ENCODE data around the gene RAD51. TPM values are rescaled to one million over a fixed set of nuclear protein-coding genes. Genes with fewer than 3 reads are reported as not detected.
A peak's percentile ranks its signal among the peaks of the same experiment; 100 is the strongest.

The RAD51 gene
- total RNA-seq, 4 donors from 2014 or later = 0.64 to 2.2 (median 1.1) TPM

DNA sequence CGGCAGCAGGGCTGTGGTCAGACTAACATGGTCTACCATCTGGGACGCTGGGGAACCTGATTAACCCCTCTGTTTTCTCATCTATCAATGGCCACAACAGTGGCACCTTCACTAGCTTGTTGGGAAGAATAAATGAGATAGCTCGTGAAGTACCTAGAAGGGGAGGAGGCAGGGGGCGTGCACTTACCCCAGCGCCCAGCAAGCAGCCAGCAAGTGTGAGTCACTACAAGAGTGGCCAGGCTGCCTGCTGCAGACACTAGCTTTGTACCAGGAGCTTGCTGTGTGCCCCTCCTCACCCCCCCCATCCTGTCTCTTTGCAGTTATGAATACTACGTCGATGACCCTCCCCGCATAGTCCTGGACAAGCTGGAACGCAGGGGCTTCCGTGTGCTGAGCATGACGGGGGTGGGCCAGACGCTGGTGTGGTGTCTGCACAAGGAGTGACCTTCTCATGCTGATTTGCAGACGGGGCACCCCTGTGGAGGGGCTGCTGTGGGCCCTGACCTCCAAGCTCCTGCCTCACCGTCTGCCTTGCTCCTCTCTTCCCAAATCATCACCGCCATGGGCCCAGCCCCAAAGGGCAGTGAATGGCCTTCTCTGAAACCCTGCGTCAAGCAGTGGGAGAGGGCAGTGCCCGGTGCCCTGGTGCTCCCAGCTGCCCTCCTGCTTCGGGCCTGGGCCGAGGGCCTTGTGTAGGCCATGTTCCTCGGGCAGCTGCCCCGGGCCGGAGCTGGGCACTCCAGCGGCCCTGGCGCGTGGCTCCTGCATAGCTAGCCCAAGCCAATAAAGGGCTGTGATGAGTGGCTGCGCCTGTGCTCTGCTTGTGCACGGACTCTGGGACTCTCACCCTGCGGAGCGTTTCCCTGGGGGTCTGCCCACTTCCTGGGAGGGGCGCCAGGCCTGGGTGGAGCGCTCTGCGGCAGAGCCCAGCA is 72.2 kb downstream of the RAD51 start:
- H3K4me1 ChIP-seq = peaks cover 91% of the 10 kb centered on the region
- H3K27me3 ChIP-seq = no peaks in the 10 kb centered on the region
- H3K27ac ChIP-seq = peak overlapping the region; percentile 77
- no peak for TF ChIP-seq POLR2A (IDR thresholded peaks at IDR 0.05)
- no peak for TF ChIP-seq EP300 (IDR thresholded peaks at IDR 0.05)
- no peak for TF ChIP-seq POLR2AphosphoS5 (IDR thresholded peaks at IDR 0.05)
- TF ChIP-seq, protein P1, sequence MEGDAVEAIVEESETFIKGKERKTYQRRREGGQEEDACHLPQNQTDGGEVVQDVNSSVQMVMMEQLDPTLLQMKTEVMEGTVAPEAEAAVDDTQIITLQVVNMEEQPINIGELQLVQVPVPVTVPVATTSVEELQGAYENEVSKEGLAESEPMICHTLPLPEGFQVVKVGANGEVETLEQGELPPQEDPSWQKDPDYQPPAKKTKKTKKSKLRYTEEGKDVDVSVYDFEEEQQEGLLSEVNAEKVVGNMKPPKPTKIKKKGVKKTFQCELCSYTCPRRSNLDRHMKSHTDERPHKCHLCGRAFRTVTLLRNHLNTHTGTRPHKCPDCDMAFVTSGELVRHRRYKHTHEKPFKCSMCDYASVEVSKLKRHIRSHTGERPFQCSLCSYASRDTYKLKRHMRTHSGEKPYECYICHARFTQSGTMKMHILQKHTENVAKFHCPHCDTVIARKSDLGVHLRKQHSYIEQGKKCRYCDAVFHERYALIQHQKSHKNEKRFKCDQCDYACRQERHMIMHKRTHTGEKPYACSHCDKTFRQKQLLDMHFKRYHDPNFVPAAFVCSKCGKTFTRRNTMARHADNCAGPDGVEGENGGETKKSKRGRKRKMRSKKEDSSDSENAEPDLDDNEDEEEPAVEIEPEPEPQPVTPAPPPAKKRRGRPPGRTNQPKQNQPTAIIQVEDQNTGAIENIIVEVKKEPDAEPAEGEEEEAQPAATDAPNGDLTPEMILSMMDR (IDR thresholded peaks at IDR 0.05) = no peak
- H3K36me3 ChIP-seq = peaks cover under 1% of the 10 kb centered on the region
- WGBS = 76% methylated on average over 29 of the region's 32 CpGs
- H3K4me3 ChIP-seq = no peak overlapping the region
- no peak for DNase-seq (ENCODE audit: low spot score in 2 of 2)
- H3K9me3 ChIP-seq = no peaks in the 10 kb centered on the region

DNA sequence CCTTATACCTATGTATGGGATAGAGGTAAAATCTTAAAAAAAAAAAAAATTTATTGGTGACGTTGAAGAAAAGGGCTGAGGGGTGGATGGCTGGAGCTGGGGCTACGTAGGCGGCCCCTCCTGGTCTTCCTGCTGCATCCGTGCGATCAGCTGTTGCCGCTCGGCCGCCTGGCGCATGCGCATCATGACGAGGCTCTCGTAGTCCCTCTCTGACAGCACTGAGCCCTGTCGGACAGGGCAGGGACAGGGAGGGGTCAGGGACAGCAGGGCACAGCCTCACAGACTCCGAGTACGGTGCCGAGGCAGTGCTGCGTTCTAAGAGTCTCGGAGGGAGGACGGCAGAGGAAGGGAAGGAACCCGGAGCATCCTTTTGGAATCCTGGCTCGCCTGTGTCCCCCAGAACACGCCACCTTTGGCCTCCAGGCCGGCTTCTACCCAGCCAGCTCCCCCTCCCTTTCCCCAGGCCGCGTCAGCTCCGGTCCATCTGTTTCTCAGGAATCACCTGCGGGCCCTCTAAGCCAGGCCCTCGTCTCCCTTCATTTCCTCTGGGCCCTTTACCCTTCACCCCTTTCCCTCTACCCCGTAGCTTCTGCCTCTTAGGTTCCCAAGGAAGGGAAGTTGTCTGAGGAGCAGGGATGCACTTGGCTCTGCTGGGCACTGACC is 73.0 kb downstream of the RAD51 start:
- Histone ChIP-seq H3K27ac (peak overlapping the region; percentile 90), H3K27me3 (no peaks in the 10 kb centered on the region), H3K4me1 (peaks cover 91% of the 10 kb centered on the region), H3K4me3 (no peak overlapping the region), H3K36me3 (peaks cover 6% of the 10 kb centered on the region), H3K9me3 (no peaks in the 10 kb centered on the region)
- no peak for DNase-seq (ENCODE audit: low spot score in 2 of 2)
- WGBS = 87% methylated on average over 29 of the region's 29 CpGs
- no peak for TF ChIP-seq EP300 (IDR thresholded peaks at IDR 0.05)
- TF ChIP-seq POLR2AphosphoS5 (IDR thresholded peaks at IDR 0.05) = no peak
- TF ChIP-seq, protein P1 (IDR thresholded peaks at IDR 0.05) = no peak
- TF ChIP-seq POLR2A (IDR thresholded peaks at IDR 0.05) = no peak

DNA sequence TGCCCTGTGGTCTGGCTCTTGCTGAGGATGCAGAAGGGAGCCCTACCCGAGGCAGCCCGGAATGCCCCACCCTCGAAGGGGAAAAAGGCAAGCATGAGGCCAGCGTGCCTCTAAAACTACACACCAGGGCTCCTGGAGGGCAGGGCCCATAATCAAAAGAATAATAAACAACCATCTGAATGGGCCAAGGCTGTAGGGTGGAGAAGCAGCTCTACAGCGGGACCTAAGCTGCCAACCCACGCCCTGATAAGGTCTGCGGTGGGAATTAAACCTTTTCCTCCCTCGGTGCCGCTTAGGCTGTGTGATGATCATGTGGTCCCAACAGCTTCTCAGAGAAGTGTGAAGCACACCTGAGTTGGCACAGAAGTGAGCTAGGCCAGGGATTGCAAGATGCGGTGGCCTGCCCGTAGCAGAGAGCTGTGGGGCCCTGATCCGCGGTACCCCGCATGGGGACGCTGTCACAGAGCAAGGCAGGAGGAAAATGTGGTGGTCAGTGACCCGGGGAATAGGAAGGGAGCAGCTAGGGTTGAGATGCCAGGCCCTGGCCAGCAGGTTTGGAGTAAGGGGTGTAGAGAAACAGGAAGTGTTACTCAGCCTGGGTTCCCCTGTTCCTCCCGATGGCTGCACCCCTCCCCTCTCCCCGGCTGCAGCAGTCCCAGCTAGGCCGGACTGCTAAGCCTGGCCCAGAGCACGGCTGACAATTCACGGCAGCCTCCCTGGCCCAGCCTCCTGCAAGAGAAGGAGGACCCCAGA is 73.7 kb downstream of the RAD51 start:
- H3K36me3 ChIP-seq = peaks cover 14% of the 10 kb centered on the region
- WGBS = 44% methylated on average over 21 of the region's 21 CpGs
- no peaks in the 10 kb centered on the region for H3K27me3 ChIP-seq
- no peaks in the 10 kb centered on the region for H3K9me3 ChIP-seq
- no peak for DNase-seq (ENCODE audit: low spot score in 2 of 2)
- peak overlapping the region; percentile 90 for H3K27ac ChIP-seq
- peaks cover 84% of the 10 kb centered on the region for H3K4me1 ChIP-seq
- TF ChIP-seq, protein P1 (IDR thresholded peaks at IDR 0.05) = no peak
- no peak for TF ChIP-seq EP300 (IDR thresholded peaks at IDR 0.05)
- TF ChIP-seq POLR2AphosphoS5 (IDR thresholded peaks at IDR 0.05) = peak in 1 of 3 donors; percentile 23
- no peak for TF ChIP-seq POLR2A (IDR thresholded peaks at IDR 0.05)
- H3K4me3 ChIP-seq = peak overlapping the region; percentile 25

DNA sequence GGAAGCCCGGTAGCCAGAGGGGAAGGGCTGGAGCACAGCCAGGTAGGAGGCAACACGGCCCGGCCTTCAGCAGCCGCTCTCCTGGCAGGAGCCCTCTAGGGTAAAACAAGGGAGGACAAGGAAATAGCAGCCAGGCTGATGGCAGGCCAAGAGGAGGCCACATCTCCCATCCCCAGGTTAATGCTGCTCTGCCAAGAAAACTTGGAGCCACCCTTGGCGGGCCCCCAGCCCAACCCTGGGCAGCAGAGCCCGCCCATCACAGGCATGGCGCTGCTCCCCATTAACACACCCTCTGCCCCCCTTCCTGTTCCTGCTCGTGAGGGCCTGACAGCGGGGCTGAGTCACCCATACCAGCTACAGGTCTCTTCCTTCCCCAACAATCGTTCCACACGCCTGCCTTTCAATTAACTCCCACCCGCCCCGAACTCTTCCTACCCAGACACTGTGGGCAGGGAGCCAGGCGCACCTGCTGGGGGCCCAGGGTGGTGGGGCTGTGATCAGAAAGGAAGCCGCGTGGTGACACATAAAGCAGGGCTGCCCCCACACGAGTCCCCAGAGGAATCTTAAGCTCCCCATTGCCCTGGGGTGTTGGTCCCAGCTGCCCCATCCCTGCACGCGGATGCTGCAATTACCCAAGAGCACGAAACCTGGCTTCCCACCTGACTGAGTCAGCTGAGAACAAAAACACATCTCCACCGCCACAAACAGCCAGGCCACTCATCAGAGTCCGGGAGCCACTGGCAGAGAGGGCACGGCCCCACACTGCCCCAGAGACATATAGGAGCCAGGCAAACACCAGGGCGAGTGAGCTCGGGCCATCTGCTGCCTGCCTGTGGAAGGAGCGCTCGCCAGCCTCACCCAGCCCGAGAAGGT is 74.5 kb downstream of the RAD51 start, which contains the start of gene C15orf62:
Gene C15orf62, plus strand, starts transcription at position 707 of the 873 bp plus-strand sequence. CDS start 516 bp downstream, outside the sequence.
- WGBS = 49% methylated on average over 21 of the region's 28 CpGs
- peaks cover 76% of the 10 kb centered on the region for H3K4me1 ChIP-seq
- DNase-seq (ENCODE audit: low spot score in 2 of 2) = no peak
- H3K36me3 ChIP-seq = peaks cover 22% of the 10 kb centered on the region
- TF ChIP-seq, protein P1 (IDR thresholded peaks at IDR 0.05) = no peak
- TF ChIP-seq POLR2A (IDR thresholded peaks at IDR 0.05) = no peak
- TF ChIP-seq POLR2AphosphoS5 (IDR thresholded peaks at IDR 0.05) = no peak
- no peak for TF ChIP-seq EP300 (IDR thresholded peaks at IDR 0.05)
- H3K9me3 ChIP-seq = no peaks in the 10 kb centered on the region
- H3K4me3 ChIP-seq = peak within 1 kb of the TSS; percentile 25
- H3K27ac ChIP-seq = peak within 1 kb of the TSS; percentile 90
- H3K27me3 ChIP-seq = no peaks in the 10 kb centered on the region
